Raji (cell line): ENCODE measurements around the gene HSPB8.

Source experiments
- POLR2A ChIP-seq: IDR thresholded peaks from 2 replicates; pipeline ENCODE4 v1.6.1; 2011; ENCODE audit warnings: low read depth, low read length, control low read depth; ENCODE audit not compliant: insufficient read depth

HSPB8 gene

DNA sequence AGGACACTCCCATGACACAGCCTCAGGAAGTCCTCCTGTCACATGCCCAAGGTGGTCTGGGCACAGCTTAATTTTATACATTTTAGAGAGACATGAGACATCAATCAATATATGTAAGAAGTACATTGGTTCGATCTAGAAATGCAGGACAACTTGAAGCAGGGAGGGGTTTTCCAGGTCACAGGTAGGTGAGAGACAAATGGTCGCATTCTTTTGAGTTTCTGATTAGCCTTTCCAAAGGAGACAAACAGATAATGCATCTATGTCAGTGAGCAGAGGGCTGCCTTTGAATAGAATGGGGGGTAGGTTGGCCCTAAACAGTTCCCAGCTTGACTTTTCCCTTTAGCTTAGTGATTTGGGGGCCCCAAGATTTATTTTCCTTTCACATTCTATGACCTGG lies 2.5 kb downstream of the HSPB8 start:
- no peak for TF ChIP-seq POLR2A

- no peak for TF ChIP-seq POLR2A
These were observed 3.2 kb downstream of the HSPB8 start for GRCh38 chr12:119181944-119182343.

DNA sequence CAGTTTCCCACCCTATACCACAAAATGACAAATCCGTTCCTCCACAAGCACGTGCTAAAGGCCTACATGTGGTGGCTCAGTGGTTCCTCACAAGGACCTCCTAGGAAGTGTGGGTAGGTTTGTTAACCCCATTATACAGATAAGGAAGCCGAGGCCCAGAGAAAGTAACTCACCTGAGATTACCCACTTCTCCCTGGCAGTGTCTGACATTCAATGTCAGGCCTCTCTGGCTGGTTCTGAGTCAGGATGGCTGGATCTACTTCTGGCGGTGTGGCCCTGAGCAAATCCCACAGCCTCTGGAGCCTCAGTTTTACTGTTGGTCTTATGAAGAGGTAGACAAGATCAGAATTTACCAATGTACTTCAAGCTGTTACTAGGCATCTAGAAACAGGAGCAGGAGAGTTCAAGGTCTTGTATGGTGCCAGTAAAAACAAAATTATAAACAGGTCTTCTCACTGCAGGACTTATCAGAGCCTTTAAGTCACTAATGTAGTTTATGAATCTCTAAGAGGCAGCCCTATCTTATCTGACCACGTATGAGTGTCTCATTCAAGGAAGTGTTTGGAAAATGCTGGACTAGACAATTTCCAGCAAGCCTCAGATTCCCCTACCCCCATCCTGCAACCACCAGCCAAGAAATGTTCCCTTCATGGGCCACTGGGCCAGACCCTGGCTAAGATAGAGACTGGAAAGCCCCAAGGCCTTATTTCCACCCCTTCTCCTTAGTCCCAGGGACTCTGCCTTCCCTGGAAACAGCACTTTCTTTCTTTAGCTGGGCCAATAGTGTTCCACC lies 4.2 kb downstream of the HSPB8 start:
- no peak for TF ChIP-seq POLR2A

GRCh38 chr12:119183942-119184695 lies 5.4 kb downstream of the HSPB8 start:
- no peak for TF ChIP-seq POLR2A

- no peak for TF ChIP-seq POLR2A
These were observed 16.5 kb downstream of the HSPB8 start for GRCh38 chr12:119195256-119195655.

GRCh38 chr12:119198440-119198839 lies 19.7 kb downstream of the HSPB8 start:
- TF ChIP-seq POLR2A, result no peak

DNA sequence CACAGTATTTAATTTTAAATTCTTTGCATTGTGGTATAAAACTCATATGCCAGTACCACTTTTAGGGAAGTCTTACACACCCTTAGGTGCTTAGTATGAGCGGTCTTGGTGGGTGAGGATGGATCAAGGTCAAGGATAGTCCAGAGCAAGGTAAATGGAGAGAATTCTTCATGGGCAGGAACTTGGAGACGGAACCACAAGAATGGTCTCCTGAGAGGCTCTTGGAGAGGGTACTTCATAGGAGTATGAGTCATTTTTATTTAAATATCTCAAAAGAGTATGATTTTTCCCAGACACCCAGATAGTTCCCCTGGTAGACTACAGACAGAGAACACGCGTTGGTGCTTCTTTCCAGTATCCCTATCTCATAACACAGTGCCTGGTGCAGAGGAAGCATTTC lies 21.9 kb downstream of the HSPB8 start:
- TF ChIP-seq POLR2A, result no peak

GRCh38 chr12:119201789-119202543 lies 23.2 kb downstream of the HSPB8 start:
- no peak for TF ChIP-seq POLR2A

DNA sequence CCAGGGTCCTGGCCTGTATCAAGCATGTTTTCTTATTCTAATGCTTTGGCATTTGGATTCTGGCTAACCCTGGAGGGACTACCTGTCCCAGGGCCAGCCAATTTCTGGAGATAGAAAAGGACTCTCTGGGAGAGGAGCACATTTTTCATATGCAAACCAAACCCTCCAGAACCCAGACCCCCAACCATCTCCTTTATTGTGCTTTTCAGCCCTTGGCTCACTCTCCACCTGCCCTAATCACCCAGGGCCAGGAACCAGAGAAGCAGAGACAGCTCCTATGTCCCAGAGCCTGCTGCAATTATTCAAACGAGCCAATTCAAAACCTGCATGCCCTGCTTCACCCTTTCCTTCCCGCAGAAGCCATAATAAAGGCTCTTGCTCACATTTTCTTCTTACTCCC lies 23.8 kb downstream of the HSPB8 start:
- TF ChIP-seq POLR2A, result no peak

- no peak for TF ChIP-seq POLR2A
These were observed 25.4 kb downstream of the HSPB8 start for GRCh38 chr12:119204131-119204530.

DNA sequence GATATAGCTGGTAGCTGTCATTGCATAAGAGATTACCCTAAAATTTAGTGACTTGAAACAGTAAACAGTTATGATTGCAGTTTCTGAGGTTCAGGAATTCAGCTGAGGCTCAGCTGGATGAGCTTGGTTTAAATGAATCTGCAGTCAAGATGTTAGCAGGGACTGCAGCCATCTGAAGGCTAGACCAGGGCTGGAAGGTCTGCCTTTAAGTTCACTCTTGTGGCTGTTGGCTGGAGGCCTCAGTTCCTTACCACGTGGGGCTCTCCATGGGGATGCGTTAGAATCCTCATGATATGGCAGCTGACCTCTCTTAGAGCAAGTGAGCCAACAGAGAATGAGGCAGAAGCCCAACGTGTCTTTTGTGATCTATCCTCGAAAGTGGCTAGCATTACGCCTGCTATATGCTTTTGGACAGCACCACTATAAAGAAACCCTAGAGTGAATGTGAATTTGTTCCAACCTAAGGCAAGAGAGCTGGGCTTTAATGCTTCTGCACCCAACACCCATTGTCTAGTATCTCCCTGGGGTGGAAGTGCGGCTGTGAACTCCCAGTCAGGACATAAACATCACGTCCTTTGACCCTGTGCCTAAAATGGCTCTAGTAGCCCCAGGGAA lies 26.0 kb downstream of the HSPB8 start:
- TF ChIP-seq POLR2A, result no peak

DNA sequence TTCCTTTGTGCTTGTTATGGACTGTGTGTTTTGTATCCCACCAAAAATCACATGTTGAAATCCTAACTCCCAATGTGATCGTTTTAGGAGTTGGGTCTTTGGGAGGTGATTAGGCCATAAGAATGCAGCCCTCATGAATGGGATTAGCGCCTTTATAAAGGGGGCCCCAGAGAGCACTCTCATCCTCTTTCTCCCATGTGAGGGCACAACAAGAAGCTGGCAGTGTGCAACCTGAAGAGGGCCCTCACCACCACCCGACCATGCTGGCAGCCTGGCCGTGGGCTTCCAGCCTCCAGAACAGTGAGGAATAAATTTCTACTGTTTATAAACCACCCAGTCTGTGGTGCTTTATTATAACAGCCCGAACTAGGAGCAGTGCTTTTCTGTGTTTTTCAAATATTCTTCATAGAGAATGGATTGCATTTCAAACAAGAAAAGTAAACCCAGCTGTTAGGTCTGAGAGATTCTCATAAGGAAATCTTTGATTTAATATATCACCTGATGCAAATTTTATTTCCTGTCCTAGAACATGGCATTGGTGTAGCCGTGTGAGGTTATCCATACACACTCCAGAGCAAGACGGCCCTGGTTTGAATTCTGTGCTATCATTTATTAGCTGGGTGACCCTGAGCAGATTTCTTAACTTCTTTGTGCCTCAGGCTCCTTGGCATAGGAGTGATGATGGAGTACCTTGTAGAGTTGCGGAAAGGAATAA lies 27.8 kb downstream of the HSPB8 start:
- TF ChIP-seq POLR2A, result no peak

- TF ChIP-seq POLR2A, result no peak
These were observed 28.4 kb downstream of the HSPB8 start for GRCh38 chr12:119207063-119207560.

DNA sequence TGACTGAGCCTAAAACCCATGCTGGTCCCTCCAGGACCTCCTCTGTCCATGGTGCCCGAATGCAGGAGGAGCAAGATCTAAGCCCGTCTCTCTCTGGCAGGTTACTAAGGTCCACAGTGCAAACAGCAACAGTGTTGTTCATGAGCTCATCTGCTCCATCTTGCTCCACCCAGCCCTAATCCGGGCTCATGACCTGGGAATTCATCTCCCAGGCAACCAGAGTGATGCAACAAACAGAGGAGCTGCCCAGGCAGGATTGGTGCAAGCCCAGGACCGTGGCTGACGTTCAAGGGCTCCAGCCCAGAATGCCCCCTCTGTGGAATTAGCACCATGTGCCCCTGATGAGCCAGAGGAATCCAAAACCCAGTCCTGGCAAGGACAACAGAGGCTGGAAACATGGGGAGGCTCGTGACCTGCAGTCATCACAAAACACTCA lies 29.9 kb downstream of the HSPB8 start:
- no peak for TF ChIP-seq POLR2A

DNA sequence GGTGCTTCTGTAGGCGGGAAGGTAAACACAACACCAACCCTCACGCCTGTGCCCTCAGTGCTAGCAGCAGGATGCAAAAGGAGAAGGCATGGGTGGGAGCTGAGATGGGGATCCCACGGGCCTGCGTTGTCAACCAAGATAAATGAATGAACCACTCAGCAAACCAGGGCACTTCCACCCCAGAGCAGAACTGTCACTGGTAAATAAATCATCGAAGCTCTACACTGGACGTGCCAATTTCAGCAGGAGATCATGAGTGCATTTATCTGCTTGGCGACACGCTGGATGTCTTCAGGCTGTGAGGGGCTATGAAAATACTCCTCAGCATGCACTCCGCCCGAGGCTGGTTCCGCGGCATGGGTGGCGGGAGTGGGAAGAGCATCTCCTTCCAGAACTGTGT lies 33.2 kb downstream of the HSPB8 start:
- TF ChIP-seq POLR2A, result no peak

DNA sequence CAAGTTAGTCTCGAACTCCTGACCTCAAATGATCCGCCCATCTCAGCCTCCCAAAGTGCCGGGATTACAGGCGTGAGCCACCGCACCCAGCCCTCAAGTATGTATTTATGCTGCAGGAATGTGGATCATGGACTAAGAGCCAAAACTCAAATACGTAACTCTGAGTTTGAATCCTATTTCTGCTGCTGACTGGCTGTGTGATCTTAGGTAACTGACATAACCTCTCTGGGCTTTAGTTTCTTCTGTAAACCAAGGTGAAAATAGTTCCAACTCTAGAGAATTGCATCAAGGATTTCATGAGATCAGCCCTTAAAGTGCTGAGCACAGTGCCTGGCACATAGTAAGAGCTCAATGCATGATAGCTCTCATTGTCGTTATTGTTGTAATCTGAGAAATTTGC lies 37.4 kb downstream of the HSPB8 start:
- TF ChIP-seq POLR2A, result no peak
